ENCODE data around the gene FGGY. TPM values are rescaled to one million over a fixed set of nuclear protein-coding genes. Genes with fewer than 3 reads are reported as not detected.

FGGY gene
- total RNA-seq, 2 donors from 2014 or later: 14.1 to 14.8 TPM

GRCh38 chr1:59639266-59639665, 342.4 kb downstream of the FGGY start:
- Histone ChIP-seq H3K4me3 (ENCODE audit: low read length) (no peak overlapping the region), H3K36me3 (ENCODE audit: control insufficient read depth, insufficient read depth, low read length) (no peaks in the 10 kb centered on the region), H3K27ac (ENCODE audit: low read depth, low read length) (no peak overlapping the region), H3K9ac (ENCODE audit: extremely low read depth, low read length, poor library complexity, severe bottlenecking) (no peak overlapping the region), H3K27me3 (ENCODE audit: control insufficient read depth, insufficient read depth, low read length, poor library complexity, severe bottlenecking) (no peaks in the 10 kb centered on the region), H3K4me1 (ENCODE audit: control insufficient read depth, insufficient read depth, low read length) (no peaks in the 10 kb centered on the region), H3K9me3 (ENCODE audit: control insufficient read depth, low read length) (no peaks in the 10 kb centered on the region)
- no peak overlapping the region for H3K4me3 Mint-ChIP-seq
- H3K27me3 Mint-ChIP-seq (ENCODE audit: insufficient read depth): no peaks in the 10 kb centered on the region
- no peak for TF ChIP-seq CTCF (conservative IDR thresholded peaks at IDR 0.05)
- H3K4me1 Mint-ChIP-seq: peaks cover 11% of the 10 kb centered on the region
- no peaks in the 10 kb centered on the region for H3K9me3 Mint-ChIP-seq
- H3K27ac Mint-ChIP-seq: no peak overlapping the region
- WGBS, 2 experiments (ENCODE audit: insufficient coverage in 1 of 2, insufficient read length in 1 of 2): 100% methylated on average over 1 of the region's 1 CpG
- peaks cover 8% of the 10 kb centered on the region for H3K36me3 Mint-ChIP-seq (ENCODE audit: low read depth)
- DNase-seq: no peak

- Mint-ChIP-seq H3K27me3 (ENCODE audit: insufficient read depth) (no peaks in the 10 kb centered on the region), H3K4me1 (peaks cover 11% of the 10 kb centered on the region), H3K4me3 (no peak overlapping the region), H3K27ac (no peak overlapping the region), H3K9me3 (no peaks in the 10 kb centered on the region), H3K36me3 (ENCODE audit: low read depth) (peaks cover 8% of the 10 kb centered on the region)
- Histone ChIP-seq H3K9ac (ENCODE audit: extremely low read depth, low read length, poor library complexity, severe bottlenecking) (no peak overlapping the region), H3K4me1 (ENCODE audit: control insufficient read depth, insufficient read depth, low read length) (no peaks in the 10 kb centered on the region), H3K9me3 (ENCODE audit: control insufficient read depth, low read length) (no peaks in the 10 kb centered on the region), H3K36me3 (ENCODE audit: control insufficient read depth, insufficient read depth, low read length) (no peaks in the 10 kb centered on the region), H3K27me3 (ENCODE audit: control insufficient read depth, insufficient read depth, low read length, poor library complexity, severe bottlenecking) (no peaks in the 10 kb centered on the region), H3K27ac (ENCODE audit: low read depth, low read length) (no peak overlapping the region), H3K4me3 (ENCODE audit: low read length) (no peak overlapping the region)
- TF ChIP-seq CTCF (conservative IDR thresholded peaks at IDR 0.05): no peak
- no peak for DNase-seq
- WGBS, 2 experiments (ENCODE audit: insufficient coverage in 1 of 2, insufficient read length in 1 of 2): 91 to 93% methylated on average over 2 of the region's 2 CpGs
Observed at GRCh38 chr1:59640851-59641250, 344.0 kb downstream of the FGGY start.

- no peaks in the 10 kb centered on the region for H3K27me3 Mint-ChIP-seq (ENCODE audit: insufficient read depth)
- H3K4me3 Mint-ChIP-seq: no peak overlapping the region
- Histone ChIP-seq H3K9ac (ENCODE audit: extremely low read depth, low read length, poor library complexity, severe bottlenecking) (no peak overlapping the region), H3K9me3 (ENCODE audit: control insufficient read depth, low read length) (no peaks in the 10 kb centered on the region), H3K4me3 (ENCODE audit: low read length) (no peak overlapping the region), H3K36me3 (ENCODE audit: control insufficient read depth, insufficient read depth, low read length) (no peaks in the 10 kb centered on the region), H3K4me1 (ENCODE audit: control insufficient read depth, insufficient read depth, low read length) (no peaks in the 10 kb centered on the region), H3K27ac (ENCODE audit: low read depth, low read length) (no peak overlapping the region), H3K27me3 (ENCODE audit: control insufficient read depth, insufficient read depth, low read length, poor library complexity, severe bottlenecking) (no peaks in the 10 kb centered on the region)
- no peak overlapping the region for H3K27ac Mint-ChIP-seq
- peak; percentile 58 for DNase-seq
- H3K9me3 Mint-ChIP-seq: no peaks in the 10 kb centered on the region
- H3K36me3 Mint-ChIP-seq (ENCODE audit: low read depth): peaks cover 7% of the 10 kb centered on the region
- WGBS, 2 experiments (ENCODE audit: insufficient coverage in 1 of 2, insufficient read length in 1 of 2): 87 to 100% methylated on average over 1 to 2 of the region's 2 CpGs
- TF ChIP-seq CTCF (conservative IDR thresholded peaks at IDR 0.05): no peak
- peaks cover 11% of the 10 kb centered on the region for H3K4me1 Mint-ChIP-seq
Observed at GRCh38 chr1:59641836-59642235, 344.9 kb downstream of the FGGY start.

Measured in endodermal cell (in vitro differentiated cells).